Astrocyte of the cerebellum (primary cell): ENCODE data around the gene SRD5A1.

Experiments
- DNase-seq: peaks from one replicate; pipeline ENCODE4 v3.0.0-alpha.2; 2011; ENCODE audit warnings: low read depth
- H3K4me3 ChIP-seq: 2 replicates; pipeline ENCODE4 v1.5.1; 2011; ENCODE audit warnings: mild to moderate bottlenecking, low read depth, low read length, moderate library complexity
- CTCF ChIP-seq: IDR thresholded peaks from 2 replicates; pipeline ENCODE4 v1.5.1; 2012; ENCODE audit warnings: low read length, low read depth, moderate library complexity, mild to moderate bottlenecking; ENCODE audit errors: missing control alignments
- in situ Hi-C: cut with HindIII; loops from 2 replicates; pipeline ENCODE4 v1.10.0; 2017; ENCODE audit warnings: low sequenced_read_pairs

The SRD5A1 gene

GRCh38 chr5:6634788-6635430, 1.7 kb downstream of the SRD5A1 start:
- in situ Hi-C loops: no loop called here
- no peak for TF ChIP-seq CTCF
- H3K4me3 ChIP-seq: no peak overlapping the region
- no peak for DNase-seq

- DNase-seq: no peak
- no peak overlapping the region for H3K4me3 ChIP-seq
- in situ Hi-C loops: no loop called here
- TF ChIP-seq CTCF: no peak
Observed at GRCh38 chr5:6636293-6636692, 3.1 kb downstream of the SRD5A1 start.

GRCh38 chr5:6637022-6637421, 3.8 kb downstream of the SRD5A1 start:
- no peak for DNase-seq
- in situ Hi-C loops: no loop called here
- H3K4me3 ChIP-seq: no peak overlapping the region
- no peak for TF ChIP-seq CTCF

GRCh38 chr5:6637590-6637989, 4.3 kb downstream of the SRD5A1 start:
- no peak for DNase-seq
- no peak for TF ChIP-seq CTCF
- no peak overlapping the region for H3K4me3 ChIP-seq
- in situ Hi-C loops: no loop called here

GRCh38 chr5:6638236-6638635, 5.0 kb downstream of the SRD5A1 start:
- no peak for TF ChIP-seq CTCF
- in situ Hi-C loops: no loop called here
- no peak for DNase-seq

GRCh38 chr5:6642655-6643054, 9.4 kb downstream of the SRD5A1 start:
- no peak for DNase-seq
- no peak overlapping the region for H3K4me3 ChIP-seq
- in situ Hi-C loops: no loop called here
- TF ChIP-seq CTCF: no peak

More at GRCh38 chr5:6638236-6638635, 5.0 kb downstream of the SRD5A1 start:
- no peak overlapping the region for H3K4me3 ChIP-seq
